DMS53 (cell line): ENCODE results near the gene KCNIP3.
"Not testable (repeated sequence)": the region's sequence is repeated elsewhere in the genome, so short reads cannot be mapped to it uniquely, and the experiment has no call there.

Experiments
- DNase-seq: peaks from one replicate; lab custom pipeline; 2025; lab: John Stamatoyannopoulos, UW

The KCNIP3 gene

DNA sequence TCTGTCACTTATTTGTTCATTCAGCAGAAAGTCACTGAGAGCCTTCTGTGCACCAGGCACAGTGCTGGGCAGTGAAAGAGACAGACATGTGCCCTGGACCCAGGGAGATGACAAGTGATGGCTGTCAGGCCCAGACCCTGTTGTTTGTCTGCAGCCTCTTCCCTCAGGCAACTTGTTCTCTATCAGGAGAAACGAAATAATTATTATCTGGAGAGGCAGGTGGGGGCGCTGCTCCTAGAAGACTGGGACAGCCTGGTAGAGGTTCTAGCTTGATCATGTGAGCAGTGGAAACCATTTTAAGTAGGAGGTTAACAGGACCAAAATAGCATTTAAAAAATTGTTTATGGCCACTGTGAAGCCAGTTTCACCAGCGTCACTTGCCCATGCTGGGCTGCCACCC, 107.5 kb downstream of the KCNIP3 start:
- not testable (repeated sequence) for DNase-seq

DNA sequence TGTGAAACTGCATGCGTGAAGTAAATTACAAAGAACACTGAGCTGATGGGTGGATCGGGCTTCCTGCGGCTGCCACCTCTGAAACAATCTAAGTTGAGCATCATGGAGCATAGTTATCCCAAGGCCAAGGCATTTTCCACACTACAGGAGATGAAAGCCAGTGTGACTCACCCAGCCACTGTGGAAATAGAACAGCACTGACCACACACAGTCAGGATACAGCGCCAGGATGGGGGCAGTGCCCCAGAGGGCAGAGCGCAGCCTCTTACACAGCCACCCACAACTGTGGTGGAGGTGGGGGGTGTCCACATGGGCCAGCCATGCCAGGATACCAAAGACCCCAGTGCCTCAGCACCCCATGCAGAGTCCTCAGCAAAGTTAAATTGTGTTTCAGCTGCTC, 114.1 kb downstream of the KCNIP3 start:
- DNase-seq: not testable (repeated sequence)

DNA sequence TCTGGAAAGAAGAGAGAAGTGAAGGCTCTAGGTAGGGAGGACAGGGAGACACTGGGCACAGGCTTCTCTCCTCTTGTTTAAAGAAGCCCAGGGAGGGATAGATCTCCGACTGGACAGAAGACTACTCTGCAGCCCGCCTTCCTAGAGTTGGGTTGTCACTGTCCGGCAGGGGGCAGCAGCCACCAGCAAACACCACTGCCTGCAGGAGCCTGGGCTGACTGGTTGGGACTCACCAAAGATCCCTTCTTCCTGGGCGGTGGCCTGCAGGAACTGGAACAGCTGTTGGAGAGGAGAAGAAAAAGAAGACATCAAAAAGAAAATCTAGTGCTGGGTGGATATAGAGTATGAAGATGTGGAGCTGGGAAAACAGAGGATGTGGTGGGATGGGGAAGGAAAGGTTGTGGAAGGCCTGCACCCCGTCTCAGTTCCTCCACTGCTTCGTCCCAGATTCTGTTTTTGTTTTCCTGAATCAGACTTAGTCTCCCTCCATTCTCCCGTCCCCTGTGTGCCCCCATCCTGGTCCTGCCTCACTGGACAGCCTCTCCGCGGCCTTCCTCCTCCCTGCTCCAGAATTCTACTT, 117.0 kb downstream of the KCNIP3 start:
- DNase-seq: peak; percentile 95

DNA sequence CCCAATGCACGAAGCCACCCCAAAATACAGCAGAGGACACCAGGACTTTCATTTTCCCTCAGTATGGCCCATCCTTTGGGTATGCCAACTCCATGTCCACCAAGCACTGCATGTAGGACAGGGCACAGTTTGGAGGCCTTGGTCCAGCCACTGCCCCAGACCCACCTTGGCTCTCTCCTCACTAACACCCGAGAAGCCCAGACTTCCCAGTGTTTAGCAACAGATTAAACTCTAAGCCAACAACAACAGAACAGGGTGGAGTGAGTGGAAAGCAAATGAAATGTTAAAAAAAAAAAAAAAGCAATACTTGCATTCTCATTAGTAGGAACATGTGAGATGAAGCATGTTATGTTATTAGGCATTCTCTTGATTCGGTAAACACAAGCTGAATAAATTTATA, 118.0 kb downstream of the KCNIP3 start:
- not testable (repeated sequence) for DNase-seq

DNA sequence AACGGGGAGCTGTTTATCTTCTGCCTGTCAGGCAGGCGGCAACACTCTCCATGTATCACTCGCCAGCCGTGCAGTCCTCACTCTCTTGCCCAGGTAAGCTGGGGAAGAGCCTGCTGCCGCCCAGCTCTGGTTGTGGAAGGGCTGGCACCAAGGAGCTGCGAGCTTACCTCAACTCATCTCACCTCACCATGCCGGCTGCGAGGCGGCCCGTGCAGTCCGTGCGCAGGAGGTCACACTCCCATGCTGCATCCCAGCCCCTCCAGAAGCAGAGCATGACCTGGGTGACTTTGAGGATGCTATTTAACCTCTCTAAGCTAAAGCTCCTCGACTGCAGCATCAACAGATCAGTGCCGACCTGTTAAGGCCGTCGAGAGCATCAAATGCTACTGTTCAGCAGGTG, 118.4 kb downstream of the KCNIP3 start:
- not testable (repeated sequence) for DNase-seq

DNA sequence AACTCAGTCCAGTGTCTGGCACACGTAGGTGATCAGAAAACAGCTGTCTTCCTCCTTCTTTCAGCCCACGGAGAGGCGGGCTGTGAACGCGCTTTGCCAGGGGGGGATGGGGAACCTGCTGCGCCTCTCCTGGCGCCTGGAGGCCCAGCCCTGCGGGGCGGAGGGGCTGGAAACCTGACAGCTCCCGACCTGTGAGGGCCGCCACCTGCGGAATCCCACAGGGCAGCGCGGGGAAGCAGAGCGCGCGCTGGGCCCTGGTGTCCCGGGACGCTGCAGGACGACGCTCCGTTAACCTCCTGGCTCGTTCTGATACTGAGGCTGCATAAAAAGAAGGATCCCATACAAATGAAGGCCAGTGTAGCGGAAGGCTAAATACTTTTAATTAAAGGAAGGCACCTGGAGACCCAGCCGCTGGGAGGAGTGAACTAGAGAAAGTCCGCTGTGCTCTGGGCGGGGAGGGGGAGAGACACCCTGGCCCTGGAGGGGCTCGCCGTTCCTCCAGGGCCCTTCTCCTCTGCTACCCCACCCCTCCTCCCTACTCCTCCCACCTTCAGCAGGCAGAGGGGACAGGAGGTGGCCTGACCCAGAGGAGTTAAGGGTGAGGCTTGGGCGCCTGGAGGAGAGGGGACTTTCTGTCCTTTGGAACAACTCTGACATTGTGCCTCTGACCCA, 130.2 kb downstream of the KCNIP3 start:
- DNase-seq: not testable (repeated sequence)

DNA sequence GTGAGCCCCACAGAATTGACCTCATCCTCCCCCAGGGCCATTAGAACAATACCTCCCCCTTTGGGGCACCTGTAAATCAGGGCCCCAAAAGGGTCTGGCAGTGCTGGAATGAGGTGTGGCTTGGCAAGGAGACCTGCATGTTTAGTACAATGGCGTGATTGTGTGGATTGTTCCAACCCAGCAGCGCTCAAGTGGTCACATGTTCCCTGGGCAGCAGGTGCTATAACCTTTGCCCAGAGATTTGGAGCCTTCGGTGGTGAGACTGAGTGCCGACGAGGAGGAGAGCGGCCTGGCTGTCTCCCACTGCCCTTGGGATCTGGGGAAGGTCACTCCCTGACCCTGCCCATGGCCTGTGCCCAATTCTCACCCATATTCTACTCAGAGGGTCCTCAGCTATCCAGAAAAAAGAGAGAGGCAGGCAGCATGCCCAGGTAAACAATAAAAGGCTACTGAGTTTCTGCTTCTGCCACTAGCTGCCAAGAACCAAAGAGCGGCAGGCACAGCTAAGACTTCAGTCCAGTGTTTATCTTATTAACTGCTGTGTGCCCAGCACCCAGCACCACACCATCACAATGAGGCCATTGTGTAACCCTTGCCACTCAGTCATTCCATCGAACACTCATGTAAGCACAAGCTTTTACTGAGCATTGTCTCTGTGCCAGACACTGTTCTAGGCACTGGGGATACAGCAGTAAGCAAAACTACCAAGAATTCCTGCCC, 132.8 kb downstream of the KCNIP3 start:
- DNase-seq: not testable (repeated sequence)

DNA sequence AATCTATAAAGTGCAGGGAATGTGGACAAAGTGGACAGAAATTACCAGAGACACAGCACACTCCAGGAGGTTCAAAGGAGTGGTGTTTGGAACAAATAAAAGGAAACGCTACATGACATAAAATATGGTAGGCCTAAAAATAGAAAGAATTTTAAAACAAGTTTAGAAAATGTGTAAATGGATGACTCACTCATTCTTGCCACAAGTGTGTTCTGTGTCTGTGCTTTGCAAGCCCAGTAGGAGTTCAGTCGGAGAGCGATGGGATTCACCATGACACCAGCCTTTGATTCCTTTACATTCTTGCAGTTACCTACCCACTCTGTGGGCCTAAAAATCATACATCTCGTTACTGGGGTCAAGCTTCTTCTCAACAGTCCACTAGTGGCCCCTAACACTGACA, 136.2 kb downstream of the KCNIP3 start:
- not testable (repeated sequence) for DNase-seq

DNA sequence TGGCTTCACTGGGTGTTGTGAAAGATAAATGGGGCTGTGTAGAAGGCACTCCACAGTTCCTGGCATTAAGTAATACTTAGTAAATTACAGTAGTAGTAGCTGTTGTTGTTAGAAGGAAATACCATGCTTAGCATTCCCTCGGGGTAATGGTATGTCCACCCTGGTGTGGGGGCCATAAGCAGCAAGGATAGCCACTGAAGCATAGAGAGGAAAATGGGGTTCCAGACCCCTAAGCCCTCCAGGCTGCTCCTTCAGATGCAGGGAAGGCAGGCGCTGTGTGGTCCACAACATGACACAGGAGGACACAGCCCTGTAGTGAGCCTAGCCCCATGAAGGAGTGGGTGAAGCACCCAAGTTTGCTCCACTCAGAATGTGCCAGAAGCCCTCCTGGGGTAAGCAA, 136.8 kb downstream of the KCNIP3 start:
- DNase-seq: not testable (repeated sequence)

DNA sequence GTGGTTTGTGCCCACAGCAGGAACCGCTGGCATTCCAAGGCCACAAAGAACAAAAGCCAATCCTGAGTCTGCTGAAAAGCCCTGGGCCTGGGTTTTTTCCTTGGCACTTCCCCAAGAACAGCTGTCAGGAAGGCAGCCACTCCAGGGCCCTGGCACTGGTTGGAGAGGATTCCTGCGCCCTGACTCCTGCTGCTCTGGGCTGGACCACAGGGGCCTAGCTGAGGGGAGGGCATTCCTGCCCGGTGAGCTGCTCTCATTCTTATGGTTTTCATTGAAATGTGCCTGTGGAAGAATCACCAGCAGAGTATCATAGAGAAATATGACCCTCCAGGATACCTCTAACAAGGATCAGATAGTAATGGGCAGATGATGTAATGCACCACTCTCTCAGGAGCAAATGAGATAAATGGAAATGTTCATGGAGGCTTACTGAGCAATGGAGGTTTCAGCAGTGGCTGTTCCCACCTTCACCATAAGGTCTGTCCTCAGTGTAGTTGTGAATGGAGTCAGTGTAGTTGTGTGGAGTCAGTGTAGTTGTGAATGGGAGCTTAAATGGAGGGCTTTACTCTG, 137.4 kb downstream of the KCNIP3 start:
- DNase-seq: not testable (repeated sequence)

DNA sequence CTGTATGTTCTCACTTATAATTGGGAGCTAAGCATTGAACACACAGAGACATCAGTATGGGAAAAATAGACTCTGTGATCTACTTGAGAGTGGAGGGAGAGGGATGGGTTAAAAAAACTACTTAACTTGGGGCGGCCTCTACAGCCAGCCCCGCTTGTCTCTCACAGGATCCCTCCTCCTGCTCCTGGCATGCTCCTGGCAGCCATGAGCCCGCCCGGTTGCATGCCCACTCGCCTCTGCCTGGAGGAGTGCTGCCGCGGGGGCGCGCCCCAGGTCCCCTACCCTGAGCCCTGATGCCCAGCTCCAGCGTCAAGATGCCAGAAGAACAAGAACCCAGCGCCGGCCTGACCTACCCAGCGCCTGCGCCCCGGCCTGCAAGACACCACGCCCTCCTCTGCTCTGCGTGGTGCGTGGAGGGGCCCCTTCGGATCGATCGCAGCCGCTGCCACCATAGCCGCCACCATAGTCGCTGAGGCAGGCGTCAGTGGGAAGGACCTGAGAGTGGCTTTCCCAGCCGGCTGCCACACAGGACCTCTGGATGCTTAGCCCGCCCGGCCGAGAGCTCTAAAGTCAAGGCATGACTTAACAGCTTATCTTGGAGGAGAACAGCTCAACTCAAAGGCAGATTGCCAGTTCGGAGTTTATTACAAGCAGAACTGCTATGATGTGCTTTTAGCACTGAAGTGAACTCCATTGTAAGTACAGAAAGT, 138.2 kb downstream of the KCNIP3 start:
- DNase-seq: not testable (repeated sequence)
